Fibroblast of lung (primary cell): Measurements from ENCODE around the gene JPH2. TPM values are rescaled to one million over a fixed set of nuclear protein-coding genes. Genes with fewer than 3 reads are reported as not detected.

Experiments used
- DNase-seq, 2 donors: peaks; one replicate each; pipeline versions ENCODE4 v3.0.0 to v3.0.0-alpha.2; 2010; ENCODE audit warnings: low read depth in 2 of 2
- H2AFZ ChIP-seq: 2 replicates; pipeline ENCODE4 v1.5.1; 2012; ENCODE audit warnings: low read length, control low read depth, inconsistent platforms
- H3K27ac ChIP-seq: 2 replicates; pipeline ENCODE4 v1.5.1; 2011; ENCODE audit warnings: low read length, control low read depth; ENCODE audit not compliant: insufficient read depth
- H3K27me3 ChIP-seq: 2 replicates; pipeline ENCODE4 v1.5.1; 2011; ENCODE audit warnings: mild to moderate bottlenecking, low read length; ENCODE audit not compliant: control insufficient read depth, insufficient read depth
- H3K36me3 ChIP-seq: 2 replicates; pipeline ENCODE4 v1.5.1; 2011; ENCODE audit warnings: low read length; ENCODE audit not compliant: control insufficient read depth, insufficient read depth
- H3K4me1 ChIP-seq: 2 replicates; pipeline ENCODE4 v1.5.1; 2011; ENCODE audit warnings: low read length; ENCODE audit not compliant: control insufficient read depth, insufficient read depth; ENCODE audit errors: extremely low read depth
- H3K4me2 ChIP-seq: 2 replicates; pipeline ENCODE4 v1.5.1; 2011; ENCODE audit warnings: low read length, control low read depth; ENCODE audit not compliant: insufficient read depth; ENCODE audit errors: extremely low read depth
- H3K4me3 ChIP-seq, 4 experiments: fragments of 200-600 bp in 1 of 4; sonication (generic) in 1 of 4; replicated peaks in 1 of 4; 2 replicates each; pipeline ENCODE4 v1.5.1; 2011 to 2016; ENCODE audit warnings: low read length in 4 of 4, low read depth in 3 of 4, mild to moderate bottlenecking in 3 of 4, control low read depth in 2 of 4, inconsistent platforms in 1 of 4, mixed read lengths in 1 of 4; ENCODE audit not compliant: insufficient read depth in 1 of 4; ENCODE audit errors: control extremely low read depth in 1 of 4
- H3K79me2 ChIP-seq: 2 replicates; pipeline ENCODE4 v1.5.1; 2012; ENCODE audit warnings: mild to moderate bottlenecking, low read length, inconsistent platforms; ENCODE audit not compliant: control insufficient read depth, insufficient read depth
- H3K9ac ChIP-seq: 2 replicates; pipeline ENCODE4 v1.5.1; 2011; ENCODE audit warnings: mild to moderate bottlenecking, low read length, control low read depth; ENCODE audit not compliant: insufficient read depth
- H3K9me3 ChIP-seq: 2 replicates; pipeline ENCODE4 v1.5.1; 2012; ENCODE audit warnings: low read depth, low read length; ENCODE audit not compliant: control insufficient read depth, insufficient read depth
- H4K20me1 ChIP-seq: 2 replicates; pipeline ENCODE4 v1.5.1; 2011; ENCODE audit warnings: low read length; ENCODE audit not compliant: control insufficient read depth, insufficient read depth; ENCODE audit errors: extremely low read depth
- EZH2 ChIP-seq: IDR thresholded peaks from 2 replicates; pipeline ENCODE4 v1.5.1; 2012; ENCODE audit warnings: low read length, control low read depth, mild to moderate bottlenecking; ENCODE audit errors: missing control alignments
- polyA plus RNA-seq, 2 donors: library from polyadenylated mRNA; depleted of rRNA in 1 of 2; stranded (reverse) in 1 of 2; unstranded in 1 of 2; fragments of >200 nt; gene quantifications; 2 replicates each; pipeline ENCODE4 v1.2.1, GENCODE V29; 2011 to 2012; ENCODE audit warnings: missing spikeins in 1 of 2
- total RNA-seq: library from RNA; depleted of rRNA; stranded (reverse); fragments of >200 nt; gene quantifications from 2 replicates; pipeline ENCODE4 v1.2.1, GENCODE V29; 2014
- TF ChIP-seq, protein P1 (sequence below), 2 donors: IDR thresholded peaks in 1 of 2; conservative IDR thresholded peaks in 1 of 2; 1 replicate in 1 of 2; 2 replicates in 1 of 2; pipeline ENCODE4 v1.5.1; 2011 to 2012; ENCODE audit warnings: low read length in 2 of 2, control low read depth in 1 of 2, inconsistent platforms in 1 of 2, low read depth in 1 of 2, mild to moderate bottlenecking in 1 of 2

The JPH2 gene
- total and polyA plus RNA-seq, 2 donors (not counting 1 experiment from before 2014, with no cell fraction given), result 0.66 to 4.9 TPM

DNA sequence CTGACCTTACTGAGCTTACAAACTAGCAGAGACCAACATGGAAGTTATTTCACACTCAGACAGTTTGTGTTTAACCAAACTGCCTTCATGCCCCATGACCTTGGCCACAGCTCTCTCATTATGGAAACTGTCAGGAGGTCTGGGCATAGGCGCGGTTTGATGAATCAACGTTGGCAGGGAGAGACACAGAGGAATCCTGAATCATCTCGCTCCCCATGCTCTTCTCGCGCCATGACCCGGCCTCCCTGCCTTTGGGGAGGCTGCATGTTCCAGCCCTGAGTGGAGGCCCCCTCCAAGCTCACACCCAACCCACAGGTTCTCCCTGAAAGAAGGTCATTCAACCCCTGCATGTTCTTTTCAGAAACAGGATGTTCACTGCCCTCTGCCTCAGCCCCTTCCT is 44.2 kb upstream of the JPH2 start:
- no peak for DNase-seq
- H3K36me3 ChIP-seq, result no peaks in the 10 kb centered on the region
- no peak overlapping the region for H3K9ac ChIP-seq
- H3K27me3 ChIP-seq, result no peaks in the 10 kb centered on the region
- no peaks in the 10 kb centered on the region for H3K9me3 ChIP-seq
- no peaks in the 10 kb centered on the region for H4K20me1 ChIP-seq
- H2AFZ ChIP-seq, result no peak overlapping the region
- TF ChIP-seq, protein P1, sequence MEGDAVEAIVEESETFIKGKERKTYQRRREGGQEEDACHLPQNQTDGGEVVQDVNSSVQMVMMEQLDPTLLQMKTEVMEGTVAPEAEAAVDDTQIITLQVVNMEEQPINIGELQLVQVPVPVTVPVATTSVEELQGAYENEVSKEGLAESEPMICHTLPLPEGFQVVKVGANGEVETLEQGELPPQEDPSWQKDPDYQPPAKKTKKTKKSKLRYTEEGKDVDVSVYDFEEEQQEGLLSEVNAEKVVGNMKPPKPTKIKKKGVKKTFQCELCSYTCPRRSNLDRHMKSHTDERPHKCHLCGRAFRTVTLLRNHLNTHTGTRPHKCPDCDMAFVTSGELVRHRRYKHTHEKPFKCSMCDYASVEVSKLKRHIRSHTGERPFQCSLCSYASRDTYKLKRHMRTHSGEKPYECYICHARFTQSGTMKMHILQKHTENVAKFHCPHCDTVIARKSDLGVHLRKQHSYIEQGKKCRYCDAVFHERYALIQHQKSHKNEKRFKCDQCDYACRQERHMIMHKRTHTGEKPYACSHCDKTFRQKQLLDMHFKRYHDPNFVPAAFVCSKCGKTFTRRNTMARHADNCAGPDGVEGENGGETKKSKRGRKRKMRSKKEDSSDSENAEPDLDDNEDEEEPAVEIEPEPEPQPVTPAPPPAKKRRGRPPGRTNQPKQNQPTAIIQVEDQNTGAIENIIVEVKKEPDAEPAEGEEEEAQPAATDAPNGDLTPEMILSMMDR (conservative IDR thresholded peaks at IDR 0.05 in 1 of 2, IDR thresholded peaks at IDR 0.05 in 1 of 2; ENCODE audit: low read depth in 1 of 2, low read length in 2 of 2), result no peak
- no peak for TF ChIP-seq EZH2
- H3K4me3 ChIP-seq, result no peak overlapping the region
- no peak overlapping the region for H3K27ac ChIP-seq
- no peaks in the 10 kb centered on the region for H3K4me1 ChIP-seq
- H3K79me2 ChIP-seq, result no peaks in the 10 kb centered on the region
- no peak overlapping the region for H3K4me2 ChIP-seq

DNA sequence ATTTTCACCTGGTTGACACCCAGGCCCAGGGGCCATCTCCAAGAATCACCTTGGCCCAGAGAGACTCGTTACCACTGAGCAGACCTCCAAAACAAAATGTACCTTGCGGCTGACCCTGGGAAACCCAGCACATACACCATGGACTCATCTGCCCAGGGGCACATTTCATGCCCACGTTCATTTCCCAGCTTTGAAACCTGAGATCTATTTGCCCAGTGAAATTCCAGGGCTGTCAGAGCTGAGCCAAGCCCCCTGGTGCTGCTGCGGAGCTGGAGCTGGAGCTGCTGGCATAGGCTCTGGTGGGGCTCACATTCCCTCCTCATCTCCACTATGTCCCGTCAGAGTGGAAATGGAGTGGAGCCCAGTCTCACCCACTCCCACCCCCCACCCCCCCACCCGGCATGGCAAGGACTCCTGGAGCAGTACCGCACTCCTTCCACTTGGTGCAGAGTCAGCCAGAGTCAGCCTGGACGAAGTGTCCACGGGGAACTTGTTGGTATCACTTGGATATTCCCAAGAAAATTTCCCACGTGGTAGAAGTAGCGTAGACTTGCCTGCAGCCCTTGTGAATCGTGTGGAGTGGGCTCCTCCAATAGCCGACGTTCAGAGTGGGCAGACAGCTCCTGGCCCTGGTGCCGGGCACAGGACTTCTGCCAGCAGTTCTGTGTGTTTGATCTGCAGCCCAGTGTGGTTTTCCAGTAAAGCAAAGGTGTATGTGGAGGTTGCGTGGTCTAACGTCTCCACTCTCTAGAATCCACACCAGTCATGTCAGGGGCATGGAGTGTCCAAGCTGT is 41.7 kb upstream of the JPH2 start:
- Histone ChIP-seq H3K4me3 (no peak overlapping the region), H3K27me3 (no peaks in the 10 kb centered on the region), H3K4me1 (no peaks in the 10 kb centered on the region), H3K27ac (no peak overlapping the region), H3K9me3 (no peaks in the 10 kb centered on the region), H3K9ac (no peak overlapping the region), H2AFZ (no peak overlapping the region), H3K79me2 (no peaks in the 10 kb centered on the region), H4K20me1 (no peaks in the 10 kb centered on the region), H3K4me2 (no peak overlapping the region), H3K36me3 (no peaks in the 10 kb centered on the region)
- no peak for DNase-seq
- no peak for TF ChIP-seq EZH2
- TF ChIP-seq, protein P1 (conservative IDR thresholded peaks at IDR 0.05 in 1 of 2, IDR thresholded peaks at IDR 0.05 in 1 of 2; ENCODE audit: low read depth in 1 of 2, low read length in 2 of 2), result no peak

DNA sequence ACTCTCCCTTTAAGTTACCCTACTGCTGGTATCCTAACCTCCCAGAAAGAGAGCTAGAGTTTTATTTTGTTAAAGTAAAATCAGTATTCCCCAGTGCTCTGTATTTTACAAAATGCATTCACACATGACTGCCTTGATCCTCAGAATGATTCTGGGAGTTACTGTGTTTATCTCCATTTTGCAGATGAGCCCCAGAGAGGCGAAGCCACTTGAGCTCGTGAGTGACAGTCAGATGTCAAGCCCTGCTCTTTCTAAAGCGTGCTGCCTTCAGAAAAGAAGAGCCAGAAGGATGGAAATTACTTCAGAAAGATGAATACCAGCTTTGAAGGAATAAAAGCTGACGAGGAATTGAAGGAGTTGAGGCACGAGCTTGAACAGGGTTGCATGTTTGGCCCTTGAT is 37.6 kb upstream of the JPH2 start:
- H3K4me1 ChIP-seq, result no peaks in the 10 kb centered on the region
- H3K9me3 ChIP-seq, result no peaks in the 10 kb centered on the region
- H3K79me2 ChIP-seq, result no peaks in the 10 kb centered on the region
- no peak for DNase-seq
- H2AFZ ChIP-seq, result no peak overlapping the region
- H3K4me3 ChIP-seq, result no peak overlapping the region
- H3K27me3 ChIP-seq, result no peaks in the 10 kb centered on the region
- no peaks in the 10 kb centered on the region for H4K20me1 ChIP-seq
- TF ChIP-seq, protein P1 (conservative IDR thresholded peaks at IDR 0.05 in 1 of 2, IDR thresholded peaks at IDR 0.05 in 1 of 2; ENCODE audit: low read depth in 1 of 2, low read length in 2 of 2), result no peak
- TF ChIP-seq EZH2, result no peak
- H3K4me2 ChIP-seq, result no peak overlapping the region
- H3K9ac ChIP-seq, result no peak overlapping the region
- no peaks in the 10 kb centered on the region for H3K36me3 ChIP-seq
- H3K27ac ChIP-seq, result no peak overlapping the region
